DOHH2 (cell line): Measurements from ENCODE around the gene KAT6B.

Source experiments
- H3F3A ChIP-seq: fragments of 200-600 bp; sonication (generic), shearing (Covaris generic); 2 replicates; pipeline ENCODE4 v1.6.0; 2016; ENCODE audit warnings: antibody characterized with exemption, mild to moderate bottlenecking; ENCODE audit not compliant: control insufficient read depth, insufficient read depth
- H3K27ac ChIP-seq: fragments of 200-600 bp; sonication (generic); 2 replicates; pipeline ENCODE4 v1.5.1; 2014; ENCODE audit warnings: low read depth, mild to moderate bottlenecking, low read length, moderate library complexity
- H3K27me3 ChIP-seq: fragments of 200-600 bp; sonication (generic); 2 replicates; pipeline ENCODE4 v1.6.1; 2014; ENCODE audit warnings: mild to moderate bottlenecking, low read length, mixed read lengths; ENCODE audit not compliant: control insufficient read depth
- H3K36me3 ChIP-seq: fragments of 200-600 bp; sonication (generic); 2 replicates; pipeline ENCODE4 v1.6.1; 2014; ENCODE audit warnings: mild to moderate bottlenecking, low read length, moderate library complexity, mixed read lengths; ENCODE audit not compliant: control insufficient read depth
- H3K4me1 ChIP-seq: fragments of 200-600 bp; sonication (generic); 2 replicates; pipeline ENCODE4 v1.6.1; 2014; ENCODE audit warnings: mild to moderate bottlenecking, low read length, mixed read lengths; ENCODE audit not compliant: control insufficient read depth
- H3K4me2 ChIP-seq: fragments of 200-600 bp; sonication (generic); 2 replicates; pipeline ENCODE4 v1.6.0; 2014; ENCODE audit warnings: mild to moderate bottlenecking, low read length, moderate library complexity
- H3K4me3 ChIP-seq: fragments of 200-600 bp; sonication (generic); 2 replicates; pipeline ENCODE4 v1.5.1; 2014; ENCODE audit warnings: mild to moderate bottlenecking, low read length, mixed read lengths
- H3K79me2 ChIP-seq: fragments of 200-600 bp; sonication (generic); 2 replicates; pipeline ENCODE4 v1.6.1; 2014; ENCODE audit warnings: mild to moderate bottlenecking, low read length, mixed read lengths; ENCODE audit not compliant: control insufficient read depth
- H3K9me2 ChIP-seq: fragments of 200-600 bp; sonication (generic); replicated peaks from 2 replicates; pipeline ENCODE4 v1.6.1; 2014; ENCODE audit warnings: mild to moderate bottlenecking, low read length, mixed read lengths; ENCODE audit not compliant: control insufficient read depth
- H3K9me3 ChIP-seq: fragments of 200-600 bp; sonication (generic); 2 replicates; pipeline ENCODE4 v1.6.1; 2014; ENCODE audit warnings: antibody characterized with exemption, low read length, mixed read lengths; ENCODE audit not compliant: control insufficient read depth, insufficient read depth
- H4K20me1 ChIP-seq: fragments of 200-600 bp; sonication (generic); 2 replicates; pipeline ENCODE4 v1.6.0; 2014; ENCODE audit warnings: low read depth, mild to moderate bottlenecking, antibody characterized with exemption, low read length, moderate library complexity; ENCODE audit not compliant: control insufficient read depth, insufficient read depth
- CTCF ChIP-seq: fragments of 200-600 bp; sonication (generic); IDR thresholded peaks from one replicate; pipeline ENCODE4 v1.5.1; 2014; ENCODE audit warnings: antibody characterized with exemption, mild to moderate bottlenecking, low read depth, low read length; ENCODE audit not compliant: poor library complexity, severe bottlenecking
- EZH2phosphoT487 ChIP-seq: fragments of 200-600 bp; sonication (generic); IDR thresholded peaks from 2 replicates; pipeline ENCODE4 v1.6.1; 2017; ENCODE audit warnings: borderline replicate concordance, mild to moderate bottlenecking, antibody characterized with exemption, low read length, moderate library complexity, mixed read lengths

The KAT6B gene

GRCh38 chr10:74991435-74991834, 165.0 kb downstream of the KAT6B start:
- H3K27me3 ChIP-seq = no peaks in the 10 kb centered on the region
- no peaks in the 10 kb centered on the region for H3K9me2 ChIP-seq
- H3F3A ChIP-seq = no peaks in the 10 kb centered on the region
- TF ChIP-seq EZH2phosphoT487 (no peak), CTCF (peak; percentile 41)
- H3K4me2 ChIP-seq = no peak overlapping the region
- no peaks in the 10 kb centered on the region for H3K4me1 ChIP-seq
- H3K4me3 ChIP-seq = no peak overlapping the region
- no peak overlapping the region for H3K27ac ChIP-seq
- no peaks in the 10 kb centered on the region for H3K9me3 ChIP-seq
- H4K20me1 ChIP-seq = no peaks in the 10 kb centered on the region
- no peaks in the 10 kb centered on the region for H3K79me2 ChIP-seq
- H3K36me3 ChIP-seq = peaks cover 9% of the 10 kb centered on the region

- no peak overlapping the region for H3K27ac ChIP-seq
- H3K9me3 ChIP-seq = no peaks in the 10 kb centered on the region
- H3K9me2 ChIP-seq = no peaks in the 10 kb centered on the region
- peaks cover 9% of the 10 kb centered on the region for H3K36me3 ChIP-seq
- TF ChIP-seq CTCF (no peak), EZH2phosphoT487 (no peak)
- H4K20me1 ChIP-seq = no peaks in the 10 kb centered on the region
- H3F3A ChIP-seq = no peaks in the 10 kb centered on the region
- no peak overlapping the region for H3K4me2 ChIP-seq
- no peaks in the 10 kb centered on the region for H3K27me3 ChIP-seq
- no peak overlapping the region for H3K4me3 ChIP-seq
- H3K4me1 ChIP-seq = no peaks in the 10 kb centered on the region
- H3K79me2 ChIP-seq = no peaks in the 10 kb centered on the region
Measured at GRCh38 chr10:74992068-74992467, 165.7 kb downstream of the KAT6B start.

GRCh38 chr10:74993649-74994048, 167.2 kb downstream of the KAT6B start:
- Histone ChIP-seq H3F3A (no peaks in the 10 kb centered on the region), H3K9me2 (no peaks in the 10 kb centered on the region), H3K36me3 (peaks cover 9% of the 10 kb centered on the region), H3K4me3 (no peak overlapping the region), H3K27ac (no peak overlapping the region), H4K20me1 (no peaks in the 10 kb centered on the region), H3K4me2 (no peak overlapping the region), H3K27me3 (no peaks in the 10 kb centered on the region), H3K79me2 (no peaks in the 10 kb centered on the region), H3K9me3 (no peaks in the 10 kb centered on the region), H3K4me1 (no peaks in the 10 kb centered on the region)
- no peak for TF ChIP-seq CTCF
- no peak for TF ChIP-seq EZH2phosphoT487

DNA sequence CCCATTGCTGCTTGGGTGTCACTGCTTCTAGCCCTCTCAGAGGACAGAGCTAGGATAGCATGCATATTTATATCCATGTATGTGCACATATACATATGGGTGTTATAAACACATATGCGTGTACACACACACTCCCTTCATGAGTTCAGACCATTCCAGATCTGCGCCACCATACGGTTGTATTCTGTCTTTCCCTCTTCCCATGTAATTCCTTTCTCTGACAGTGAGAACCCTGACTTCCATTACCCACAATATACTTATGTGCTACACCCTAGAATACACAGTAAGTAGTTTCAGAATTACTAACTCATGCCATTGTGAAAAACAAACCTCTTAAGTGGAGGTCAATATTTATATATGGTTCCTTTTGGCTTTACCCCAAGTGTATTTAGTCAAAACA, 168.5 kb downstream of the KAT6B start:
- no peaks in the 10 kb centered on the region for H3K27me3 ChIP-seq
- H3K9me3 ChIP-seq = no peaks in the 10 kb centered on the region
- H3F3A ChIP-seq = no peaks in the 10 kb centered on the region
- no peak overlapping the region for H3K27ac ChIP-seq
- no peaks in the 10 kb centered on the region for H3K4me1 ChIP-seq
- no peak for TF ChIP-seq CTCF
- no peak for TF ChIP-seq EZH2phosphoT487
- no peak overlapping the region for H3K4me2 ChIP-seq
- H3K4me3 ChIP-seq = no peak overlapping the region
- H3K9me2 ChIP-seq = no peaks in the 10 kb centered on the region
- no peaks in the 10 kb centered on the region for H3K79me2 ChIP-seq
- H4K20me1 ChIP-seq = no peaks in the 10 kb centered on the region
- peaks cover 9% of the 10 kb centered on the region for H3K36me3 ChIP-seq
